GM12878 (cell line): ENCODE results near the gene CD300H. TPM values are rescaled to one million over a fixed set of nuclear protein-coding genes. Genes with fewer than 3 reads are reported as not detected.

Experiments
- ATAC-seq: fragments of 200-7000 bp; cut with Tn5 transposase; 3 replicates; pipeline ENCODE4 v1.9.1; 2020; ENCODE audit warnings: mild to moderate bottlenecking, moderate library complexity
- BruUV-seq: library from RNA; stranded (reverse); fragments of 400-500 nt; replicated peaks from 2 replicates; lab custom pipeline; 2021; lab: Mats Ljungman, UMichigan
- CTCF ChIA-PET: fragments of 300-600 bp; sonication (Branson Sonifier 250); formaldehyde crosslinking; extraction: SDS; loops from one replicate; lab custom pipeline; 2021; ENCODE audit warnings: inconsistent platforms; lab: Yijun Ruan, JAX
- POLR2A ChIA-PET: fragments of 350-600 bp; formaldehyde crosslinking; extraction: SDS; loops from one replicate; lab custom pipeline; 2021; ENCODE audit warnings: inconsistent platforms; lab: Charles Lee
- RAD21 ChIA-PET: fragments of 300-600 bp; sonication (Branson Sonifier 250); formaldehyde crosslinking; loops from one replicate; lab custom pipeline; 2023; ENCODE audit warnings: antibody characterized with exemption; ENCODE audit not compliant: unreplicated experiment; lab: Charles Lee
- SMC1A ChIA-PET: fragments of 300-600 bp; sonication (Branson Sonifier 250); formaldehyde crosslinking; loops from one replicate; lab custom pipeline; 2023; ENCODE audit not compliant: unreplicated experiment, uncharacterized antibody; lab: Charles Lee
- DNase-seq: peaks from one replicate; pipeline ENCODE4 v3.0.0-alpha.2; 2011; ENCODE audit warnings: low read depth, low spot score
- FAIRE-seq: peaks from 3 replicates; lab custom pipeline; 2011; peaks lifted over from hg19 to GRCh38; lab: Jason Lieb, UNC
- H2AFZ ChIP-seq: 2 replicates; pipeline ENCODE4 v1.6.0; 2011; ENCODE audit warnings: low read depth, low read length, control low read depth; ENCODE audit not compliant: control insufficient read depth
- H3K27ac ChIP-seq: 2 replicates; pipeline ENCODE4 v1.5.1; 2011; ENCODE audit warnings: control low read depth; ENCODE audit not compliant: control insufficient read depth, insufficient read depth
- H3K27me3 ChIP-seq, 2 experiments: replicated peaks in 1 of 2; 2 replicates each; pipeline versions ENCODE4 v1.6.0 to v1.6.1; 2011; ENCODE audit warnings: low read length in 1 of 2; ENCODE audit not compliant: control insufficient read depth in 2 of 2, insufficient read depth in 2 of 2
- H3K36me3 ChIP-seq, 2 experiments: 2 replicates each; pipeline ENCODE4 v1.5.1; 2011; ENCODE audit warnings: low read length in 1 of 2; ENCODE audit not compliant: control insufficient read depth in 2 of 2, insufficient read depth in 2 of 2
- H3K4me1 ChIP-seq: 2 replicates; pipeline ENCODE4 v1.6.1; 2011; ENCODE audit warnings: mild to moderate bottlenecking, low read length, moderate library complexity, mixed read lengths; ENCODE audit not compliant: control insufficient read depth, insufficient read depth
- H3K4me2 ChIP-seq: 2 replicates; pipeline ENCODE4 v1.6.0; 2011; ENCODE audit warnings: control low read depth; ENCODE audit not compliant: control insufficient read depth, insufficient read depth
- H3K4me3 ChIP-seq: fragments of 200-600 bp; sonication (generic); 2 replicates; pipeline ENCODE4 v1.5.1; 2016
- H3K79me2 ChIP-seq: 2 replicates; pipeline ENCODE4 v1.6.0; 2011; ENCODE audit warnings: low read length; ENCODE audit not compliant: control insufficient read depth, insufficient read depth
- H3K9ac ChIP-seq: 2 replicates; pipeline ENCODE4 v1.8.0; 2011; ENCODE audit warnings: low read length, control low read depth, mixed read lengths; ENCODE audit not compliant: control insufficient read depth, insufficient read depth
- H3K9me3 ChIP-seq: replicated peaks from 3 replicates; pipeline ENCODE4 v1.5.1; 2011; ENCODE audit warnings: mild to moderate bottlenecking, low read length; ENCODE audit not compliant: control insufficient read depth, insufficient read depth
- H4K20me1 ChIP-seq: 2 replicates; pipeline ENCODE4 v1.6.0; 2011; ENCODE audit not compliant: control insufficient read depth, insufficient read depth
- ATF7 ChIP-seq: fragments of 450-650 bp; IDR thresholded peaks from 2 replicates; pipeline ENCODE4 v1.6.1; 2016; ENCODE audit warnings: low read depth, mild to moderate bottlenecking
- BHLHE40 ChIP-seq, 2 experiments: fragments of 450-650 bp in 1 of 2; IDR thresholded peaks; 2 replicates each; pipeline ENCODE4 v1.6.1; 2011 to 2017; ENCODE audit warnings: low read depth in 2 of 2, borderline replicate concordance in 1 of 2, improper control_type of control experiment in 1 of 2, low read length in 1 of 2, mild to moderate bottlenecking in 1 of 2
- BRCA1 ChIP-seq: IDR thresholded peaks from 2 replicates; pipeline ENCODE4 v1.6.1; 2011; ENCODE audit warnings: low read depth, low read length, improper control_type of control experiment
- CBX3 ChIP-seq: fragments of 200-600 bp; sonication (generic); IDR thresholded peaks from 2 replicates; pipeline ENCODE4 v1.6.1; 2016; ENCODE audit warnings: low read depth, borderline replicate concordance
- CEBPZ ChIP-seq: fragments of 150-350 bp; IDR thresholded peaks from 2 replicates; pipeline ENCODE4 v1.6.1; 2016; ENCODE audit warnings: low read depth, low read length
- CHD1 ChIP-seq: IDR thresholded peaks from 2 replicates; pipeline ENCODE4 v1.6.1; 2012; ENCODE audit warnings: low read depth, low read length, improper control_type of control experiment
- DPF2 ChIP-seq: fragments of 450-650 bp; IDR thresholded peaks from 2 replicates; pipeline ENCODE4 v1.6.1; 2017; ENCODE audit warnings: mild to moderate bottlenecking
- IKZF2 ChIP-seq, 2 experiments: fragments of 450-650 bp; IDR thresholded peaks; 2 replicates each; pipeline ENCODE4 v1.6.1; 2017; ENCODE audit warnings: mild to moderate bottlenecking in 2 of 2, moderate library complexity in 2 of 2
- KDM1A ChIP-seq: fragments of 200-600 bp; sonication (generic); IDR thresholded peaks from 2 replicates; pipeline ENCODE4 v1.6.1; 2016; ENCODE audit warnings: borderline replicate concordance
- MTA2 ChIP-seq: fragments of 450-650 bp; IDR thresholded peaks from 2 replicates; pipeline ENCODE4 v1.6.1; 2016; ENCODE audit warnings: low read depth, mild to moderate bottlenecking, moderate library complexity
- NFXL1 ChIP-seq: fragments of 450-650 bp; IDR thresholded peaks from 2 replicates; pipeline ENCODE4 v1.6.1; 2017; ENCODE audit warnings: antibody characterized with exemption, mild to moderate bottlenecking, borderline replicate concordance
- POU2F2 ChIP-seq: IDR thresholded peaks from 3 replicates; pipeline ENCODE4 v1.6.1; 2011; ENCODE audit warnings: low read depth, mild to moderate bottlenecking, low read length, borderline replicate concordance
- RUNX3 ChIP-seq: IDR thresholded peaks from 2 replicates; pipeline ENCODE4 v1.6.1; 2012; ENCODE audit warnings: low read length, inconsistent platforms
- SKIL ChIP-seq: fragments of 450-650 bp; IDR thresholded peaks from 2 replicates; pipeline ENCODE4 v1.6.1; 2017; ENCODE audit warnings: mild to moderate bottlenecking, low read depth, inconsistent platforms; ENCODE audit not compliant: poor library complexity, severe bottlenecking
- SREBF2 ChIP-seq: IDR thresholded peaks from 2 replicates; pipeline ENCODE4 v1.6.1; 2012; ENCODE audit warnings: mild to moderate bottlenecking, low read length
- WGBS: methylation state at CpG from one replicate; pipeline ENCODE4 v1.1.6; 2016; ENCODE audit warnings: low lambda C conversion rate; ENCODE audit not compliant: insufficient replicate concordance, insufficient coverage; ENCODE audit errors: missing lambda C conversion rate; 5-methylcytosine and 5-hydroxymethylcytosine counted together
- in situ Hi-C: fragments of 300-500 bp; cut with MboI; formaldehyde crosslinking; loops from 9 replicates; pipeline ENCODE4 v1.14.3; 2018; ENCODE audit warnings: mixed read lengths
- intact Hi-C: fragments of 100-400 bp; cut with micrococcal nuclease; formaldehyde crosslinking; loops from one replicate; pipeline ENCODE4 v1.14.2; 2022; ENCODE audit not compliant: unreplicated experiment
- polyA plus RNA-seq, 11 experiments: library from polyadenylated mRNA; depleted of rRNA in 4 of 11; unstranded in 6 of 11; stranded (reverse) in 5 of 11; fragments of >200 nt; fragmentation: Nextera tagmentation in 4 of 11; fragmentation: Illumina TruSeq in 1 of 11; extraction: Ambion mirVana in 4 of 11; extraction: Trizol in 1 of 11; gene quantifications; 1 replicate in 1 of 11; 2 replicates in 10 of 11; pipeline versions ENCODE4 v1.2.1 to v1.2.3, GENCODE V29; 2011 to 2016; ENCODE audit warnings: inconsistent platforms in 2 of 11, missing spikeins in 2 of 11, low read depth in 1 of 11
- total RNA-seq, 4 experiments: library from RNA; depleted of rRNA in 3 of 4; stranded (reverse); fragments of >200 nt in 3 of 4; fragmentation: Illumina TruSeq in 1 of 4; extraction: Trizol in 1 of 4; gene quantifications; 2 replicates each; pipeline versions ENCODE4 v1.2.1 to v1.2.3, GENCODE V29; 2013 to 2021
- TF ChIP-seq, protein P1 (sequence below): IDR thresholded peaks from 2 replicates; pipeline ENCODE4 v1.6.1; 2011; ENCODE audit warnings: low read depth, mild to moderate bottlenecking, low read length, moderate library complexity, borderline replicate concordance; ENCODE audit errors: extremely low read depth
- TF ChIP-seq, protein P2 (sequence below): fragments of 450-650 bp; IDR thresholded peaks from 2 replicates; pipeline ENCODE4 v1.6.1; 2017; ENCODE audit warnings: low read depth, mild to moderate bottlenecking, moderate library complexity

Gene CD300H
- total and polyA plus RNA-seq, 10 of the 15 experiments (the other 5 are each of a cell fraction or from before 2014, with no cell fraction given), result not detected

DNA sequence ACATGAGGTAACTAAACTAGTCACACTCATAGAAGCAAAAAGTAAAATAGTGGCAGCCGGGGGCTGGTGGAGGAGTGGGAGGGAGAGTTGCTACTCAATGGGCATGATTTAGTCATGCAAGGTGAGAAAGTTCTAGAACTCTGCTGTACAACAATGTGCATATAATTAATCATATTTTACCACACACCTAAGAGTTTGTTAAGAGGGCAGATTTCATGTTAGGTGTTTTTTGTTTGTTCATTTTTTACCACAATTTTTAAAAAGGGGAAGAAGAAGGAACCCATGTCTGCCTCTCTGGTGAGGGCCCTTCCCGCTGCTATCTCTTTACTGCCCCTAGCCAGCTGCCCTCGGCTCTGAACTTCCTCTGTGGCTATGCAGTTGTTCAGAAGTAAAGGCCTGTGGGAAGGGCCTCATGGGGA, 47.3 kb downstream of the CD300H start:
- in situ Hi-C loops (no loop called here), intact Hi-C loops (no loop called here)
- no peak for FAIRE-seq
- no peak overlapping the region for H3K4me2 ChIP-seq
- no peaks in the 10 kb centered on the region for H4K20me1 ChIP-seq
- no peaks in the 10 kb centered on the region; a peak in 1 of 4 replicates for H3K27me3 ChIP-seq
- no TSS peak for BruUV-seq
- ChIA-PET SMC1A (interaction anchor here (0.7 to 4.0 kb wide), 5 partner anchors 8 to 141 kb away, joined by 3 to 21 read pairs (median 4); partner anchors contain the start of gene CD300LB), POLR2A (no interaction called here), CTCF (interaction anchor here (0.8 to 2.1 kb wide), 4 partner anchors 7 to 235 kb away, joined by 3 to 14 read pairs (median 5); partner anchors contain the start of gene CD300LB), RAD21 (interaction anchor here (0.9 kb wide), 1 partner anchor 141 kb away, joined by 3 read pairs; no protein-coding TSS in a partner anchor)
- no peaks in the 10 kb centered on the region for H3K79me2 ChIP-seq
- H3K27ac ChIP-seq, result no peak overlapping the region
- 3% methylated on average over 3 of the region's 3 CpGs for WGBS
- H2AFZ ChIP-seq, result no peak overlapping the region
- DNase-seq, result no peak
- H3K36me3 ChIP-seq, result no peaks in the 10 kb centered on the region
- H3K9me3 ChIP-seq, result no peaks in the 10 kb centered on the region; the same call in 2 of the 3 replicates
- no peak overlapping the region for H3K4me3 ChIP-seq
- H3K9ac ChIP-seq, result no peak overlapping the region
- peaks cover 10% of the 10 kb centered on the region for H3K4me1 ChIP-seq
- peak; percentile 69 for ATAC-seq
- TF ChIP-seq BRCA1 (no peak), KDM1A (no peak), CEBPZ (no peak), MTA2 (peak; percentile 76), IKZF2 (IDR thresholded peaks at IDR 0.05) (peak in 1 of 2 experiments; percentile 42; a peak in 2 of 4 replicates), NFXL1 (no peak), SREBF2 (no peak), BHLHE40 (IDR thresholded peaks at IDR 0.05; ENCODE audit: borderline replicate concordance in 1 of 2, low read depth in 2 of 2, low read length in 1 of 2) (peak in 1 of 2 experiments; percentile 39; a peak in 1 of 4 replicates), CBX3 (no peak), RUNX3 (peak; percentile 32), SKIL (peak; percentile 46), CHD1 (no peak), POU2F2 (0 out of 3 replicates have a peak, but pooled peaks have one; percentile 11), DPF2 (0 out of 2 replicates have a peak, but pooled peaks have one; percentile 37), ATF7 (peak; percentile 43; the same call in 1 of the 2 replicates)
- TF ChIP-seq, protein P1, sequence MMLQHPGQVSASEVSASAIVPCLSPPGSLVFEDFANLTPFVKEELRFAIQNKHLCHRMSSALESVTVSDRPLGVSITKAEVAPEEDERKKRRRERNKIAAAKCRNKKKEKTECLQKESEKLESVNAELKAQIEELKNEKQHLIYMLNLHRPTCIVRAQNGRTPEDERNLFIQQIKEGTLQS, result no peak
- TF ChIP-seq, protein P2, sequence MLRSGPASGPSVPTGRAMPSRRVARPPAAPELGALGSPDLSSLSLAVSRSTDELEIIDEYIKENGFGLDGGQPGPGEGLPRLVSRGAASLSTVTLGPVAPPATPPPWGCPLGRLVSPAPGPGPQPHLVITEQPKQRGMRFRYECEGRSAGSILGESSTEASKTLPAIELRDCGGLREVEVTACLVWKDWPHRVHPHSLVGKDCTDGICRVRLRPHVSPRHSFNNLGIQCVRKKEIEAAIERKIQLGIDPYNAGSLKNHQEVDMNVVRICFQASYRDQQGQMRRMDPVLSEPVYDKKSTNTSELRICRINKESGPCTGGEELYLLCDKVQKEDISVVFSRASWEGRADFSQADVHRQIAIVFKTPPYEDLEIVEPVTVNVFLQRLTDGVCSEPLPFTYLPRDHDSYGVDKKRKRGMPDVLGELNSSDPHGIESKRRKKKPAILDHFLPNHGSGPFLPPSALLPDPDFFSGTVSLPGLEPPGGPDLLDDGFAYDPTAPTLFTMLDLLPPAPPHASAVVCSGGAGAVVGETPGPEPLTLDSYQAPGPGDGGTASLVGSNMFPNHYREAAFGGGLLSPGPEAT, result peak; percentile 57; the same call in 1 of the 2 replicates
